HG02938 (cell line): Measurements from ENCODE around the gene NACC1.

Experiments used
- ATAC-seq: cut with Tn5 transposase; IDR thresholded peaks from one replicate; pipeline ENCODE4 v1.9.1; 2021; ENCODE audit warnings: mild to moderate bottlenecking, moderate library complexity; ENCODE audit not compliant: unreplicated experiment

Gene NACC1

DNA sequence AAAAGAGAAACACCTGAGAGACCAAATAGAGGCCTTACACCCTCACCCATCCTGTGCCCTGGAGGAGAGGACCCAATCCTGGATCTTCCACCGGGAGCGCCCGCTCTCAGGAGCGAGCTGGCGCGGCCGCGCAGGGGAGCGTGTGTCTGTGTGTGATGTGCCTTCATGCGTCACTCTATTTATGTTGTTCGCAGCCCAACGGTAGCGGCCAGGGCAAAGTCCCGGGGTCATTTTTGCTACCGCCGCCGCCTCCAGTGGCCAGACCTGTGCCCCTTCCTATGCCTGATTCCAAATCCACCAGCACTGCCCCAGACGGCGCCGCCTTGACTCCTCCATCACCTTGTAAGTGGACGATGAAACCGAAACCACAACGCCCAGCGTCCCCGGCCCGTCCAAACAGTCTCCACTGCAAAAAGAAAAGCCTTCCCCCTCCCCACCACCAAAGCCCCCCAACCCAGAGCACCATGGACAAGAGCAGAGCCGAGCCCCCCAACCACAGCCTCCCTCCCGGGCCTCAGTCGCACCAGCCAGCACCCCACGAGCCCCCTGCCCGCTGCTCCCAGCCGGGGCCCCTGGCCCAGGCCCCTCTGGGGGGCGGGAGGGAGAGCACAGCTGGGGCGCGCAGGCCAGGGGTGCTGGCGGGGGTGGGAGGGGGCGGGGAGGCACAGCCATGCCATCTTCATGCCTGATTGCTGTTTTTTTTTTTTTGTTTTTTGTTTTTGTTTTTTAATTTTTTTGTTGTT lies 30.1 kb upstream of the NACC1 start:
- ATAC-seq: no peak

DNA sequence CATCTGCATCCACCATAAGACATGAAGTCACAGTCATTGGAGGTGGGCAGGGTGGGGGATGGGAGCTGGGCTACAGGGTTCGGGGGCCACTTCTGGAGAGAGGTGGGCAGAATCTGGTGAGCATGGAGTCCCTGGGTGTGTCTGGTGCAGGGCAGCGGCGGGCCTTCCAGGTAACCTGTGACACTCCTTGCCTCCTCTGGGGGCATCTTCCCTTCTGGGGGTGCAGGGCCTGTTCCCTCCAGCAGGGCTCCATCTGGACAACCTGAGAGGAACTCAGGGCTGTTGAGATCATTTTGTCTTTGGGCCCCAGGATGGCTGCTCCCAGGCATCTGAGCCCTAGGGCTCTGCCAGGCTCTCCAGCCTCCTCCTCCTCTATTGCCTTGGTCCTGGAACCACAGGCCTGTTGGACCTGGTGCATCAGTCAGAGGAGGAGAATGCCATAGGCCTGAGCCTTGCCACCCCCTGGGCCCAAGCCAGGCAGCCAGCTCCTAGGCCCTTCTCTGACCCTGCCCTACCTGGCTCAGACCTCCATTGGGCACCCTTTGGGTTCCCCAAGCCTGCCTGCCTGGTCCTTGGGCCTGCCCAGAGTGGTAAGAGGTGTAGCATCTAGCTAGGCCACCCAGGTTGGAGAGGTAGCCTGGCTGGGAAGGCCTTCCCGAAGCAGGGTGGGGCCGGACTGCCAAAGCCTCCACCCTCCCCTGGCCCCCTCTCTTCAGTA lies 28.8 kb upstream of the NACC1 start:
- no peak for ATAC-seq

DNA sequence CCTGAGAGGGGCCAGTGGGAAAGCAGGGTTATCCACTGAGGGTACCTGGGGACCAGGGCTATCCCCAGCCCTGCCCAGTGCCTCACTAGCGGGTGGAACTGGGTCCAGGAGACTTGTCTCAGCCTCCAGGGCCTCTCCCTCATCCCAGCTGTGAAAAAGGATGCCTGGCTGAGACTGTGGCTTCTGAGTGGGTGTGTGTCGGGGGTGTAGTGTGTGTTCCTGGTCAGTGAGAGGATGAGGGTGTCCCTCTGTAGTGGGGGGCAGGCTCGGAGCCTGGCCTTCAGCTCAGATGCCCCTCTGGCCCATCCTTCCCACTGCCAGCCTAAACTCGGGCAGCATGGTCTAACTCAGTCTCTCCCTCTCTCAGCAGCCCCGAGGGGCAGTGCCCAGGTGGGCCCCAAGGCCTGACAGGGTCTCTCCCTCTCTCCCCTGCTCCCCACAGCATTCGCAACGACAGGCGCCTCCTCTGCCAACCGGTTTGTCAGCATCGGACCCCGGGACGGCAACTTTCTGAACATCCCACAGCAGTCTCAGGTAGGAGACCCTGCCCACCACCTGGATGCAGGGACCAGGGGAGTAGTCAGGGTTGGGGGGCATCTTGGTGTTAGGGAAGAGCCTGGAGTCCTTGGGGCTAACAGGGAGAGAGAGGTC lies 28.1 kb upstream of the NACC1 start:
- no peak for ATAC-seq

- ATAC-seq: no peak
Measured at GRCh38 chr19:13090511-13091231, 27.4 kb upstream of the NACC1 start.

DNA sequence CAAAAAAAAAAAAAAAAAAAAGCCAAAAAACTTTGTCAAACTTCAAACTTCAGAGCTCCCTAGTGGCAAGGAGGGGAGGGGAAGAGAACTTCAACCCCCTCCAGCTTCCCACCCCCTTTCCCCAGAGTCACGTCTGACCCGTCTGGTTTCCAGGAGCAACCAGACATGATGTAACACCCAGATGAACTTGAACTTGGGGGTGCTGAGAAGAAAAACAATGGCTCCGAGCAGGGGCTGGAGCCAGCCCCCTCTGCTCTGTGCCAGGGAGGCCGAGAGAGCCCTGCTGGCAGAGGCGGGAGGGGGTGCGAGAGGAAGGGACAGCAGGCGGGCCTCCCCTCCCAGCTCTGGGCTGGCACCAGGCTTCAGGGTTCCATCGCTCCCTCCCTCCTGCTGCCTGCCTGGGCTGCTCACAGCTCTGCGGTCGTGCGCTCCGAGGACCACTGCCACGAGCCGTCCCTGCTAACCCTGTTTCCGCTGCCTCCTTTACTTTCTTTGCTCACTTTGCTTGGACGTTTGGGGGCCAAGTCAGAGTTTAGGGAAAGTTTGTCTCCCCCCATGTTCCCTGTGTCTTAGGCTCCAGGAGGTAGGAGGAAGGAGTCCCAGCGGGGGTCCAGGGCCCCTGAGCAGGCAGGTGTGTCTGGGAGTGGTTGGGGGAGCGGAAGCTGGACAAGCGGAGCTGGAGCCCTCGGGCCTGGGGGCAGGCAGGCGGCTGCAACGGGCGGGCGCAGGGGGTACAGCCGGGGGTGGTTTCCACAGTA lies 26.5 kb upstream of the NACC1 start:
- no peak for ATAC-seq

- no peak for ATAC-seq
Measured at GRCh38 chr19:13092158-13092543, 25.9 kb upstream of the NACC1 start.

- ATAC-seq: no peak
Measured at GRCh38 chr19:13092606-13093235, 25.3 kb upstream of the NACC1 start.

GRCh38 chr19:13093407-13094105 lies 24.5 kb upstream of the NACC1 start:
- ATAC-seq: no peak

DNA sequence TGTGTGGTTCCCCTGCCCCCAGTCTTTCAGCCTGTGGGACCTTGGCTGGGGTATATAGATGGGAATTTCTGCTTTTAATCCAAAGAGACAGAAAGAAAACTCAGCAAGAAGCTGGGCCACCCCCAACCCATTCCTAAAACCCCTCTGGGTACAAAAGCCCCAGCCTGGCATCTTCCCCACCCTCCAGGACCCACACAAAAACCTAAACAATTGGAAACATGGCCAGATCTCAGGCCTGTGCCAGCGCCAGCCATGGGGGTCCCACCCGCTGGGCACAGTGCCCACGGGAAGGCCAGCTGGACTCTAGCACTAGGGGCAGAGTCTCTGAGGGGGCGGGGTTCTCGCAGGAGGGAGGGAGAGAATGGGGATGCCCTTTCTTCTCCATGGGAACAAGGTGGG lies 24.0 kb upstream of the NACC1 start:
- ATAC-seq: no peak

DNA sequence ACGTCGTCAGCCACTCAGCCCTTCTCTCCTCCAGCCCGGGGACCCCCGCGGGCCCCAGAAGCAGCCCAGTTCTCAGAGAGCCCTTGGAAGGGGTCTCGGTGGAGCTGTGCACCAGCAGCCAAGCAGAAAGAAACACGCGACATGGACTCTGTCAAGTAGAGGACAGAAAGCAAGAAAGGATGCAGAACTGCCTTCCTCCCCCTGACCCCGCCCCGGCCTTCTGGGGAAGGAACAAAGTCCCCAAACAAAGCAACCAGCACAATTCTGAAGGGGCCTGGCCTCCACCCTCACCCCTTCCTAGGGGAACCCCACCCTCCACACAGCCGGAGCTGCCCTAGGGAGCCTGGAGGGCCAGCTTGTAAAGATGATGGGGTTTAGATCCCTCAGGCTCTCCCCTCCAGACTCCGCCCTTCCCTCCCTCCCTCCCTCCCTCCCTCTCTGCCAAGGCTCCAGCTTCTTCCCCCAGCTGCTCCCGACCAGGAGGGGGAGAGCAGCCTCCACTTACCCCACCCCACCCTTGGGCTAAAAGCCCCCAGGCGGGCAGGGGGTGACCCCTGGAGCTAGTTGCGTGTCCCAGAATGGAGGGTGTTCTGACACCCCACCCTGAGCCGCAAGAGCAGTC lies 23.2 kb upstream of the NACC1 start:
- no peak for ATAC-seq

DNA sequence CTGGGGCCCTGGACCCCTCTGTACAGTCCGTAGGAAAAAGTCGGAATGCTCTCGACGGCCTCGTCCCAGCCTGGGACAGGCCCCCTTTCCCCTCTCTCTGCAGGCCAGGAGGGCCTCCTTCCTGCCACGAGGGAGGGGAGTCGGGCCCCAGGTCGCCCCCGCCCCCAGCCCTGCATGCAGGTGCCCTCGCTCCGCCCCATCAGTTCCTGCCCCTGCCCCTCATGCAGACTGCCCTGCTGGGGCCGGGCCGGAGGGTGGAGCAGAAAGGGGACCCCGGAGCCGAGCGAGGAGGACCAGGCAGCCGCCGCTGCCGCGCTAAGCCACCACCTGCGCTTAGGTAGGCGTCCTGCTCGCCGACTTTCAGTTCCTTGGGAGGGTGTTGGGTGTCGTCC lies 22.7 kb upstream of the NACC1 start:
- ATAC-seq: no peak

DNA sequence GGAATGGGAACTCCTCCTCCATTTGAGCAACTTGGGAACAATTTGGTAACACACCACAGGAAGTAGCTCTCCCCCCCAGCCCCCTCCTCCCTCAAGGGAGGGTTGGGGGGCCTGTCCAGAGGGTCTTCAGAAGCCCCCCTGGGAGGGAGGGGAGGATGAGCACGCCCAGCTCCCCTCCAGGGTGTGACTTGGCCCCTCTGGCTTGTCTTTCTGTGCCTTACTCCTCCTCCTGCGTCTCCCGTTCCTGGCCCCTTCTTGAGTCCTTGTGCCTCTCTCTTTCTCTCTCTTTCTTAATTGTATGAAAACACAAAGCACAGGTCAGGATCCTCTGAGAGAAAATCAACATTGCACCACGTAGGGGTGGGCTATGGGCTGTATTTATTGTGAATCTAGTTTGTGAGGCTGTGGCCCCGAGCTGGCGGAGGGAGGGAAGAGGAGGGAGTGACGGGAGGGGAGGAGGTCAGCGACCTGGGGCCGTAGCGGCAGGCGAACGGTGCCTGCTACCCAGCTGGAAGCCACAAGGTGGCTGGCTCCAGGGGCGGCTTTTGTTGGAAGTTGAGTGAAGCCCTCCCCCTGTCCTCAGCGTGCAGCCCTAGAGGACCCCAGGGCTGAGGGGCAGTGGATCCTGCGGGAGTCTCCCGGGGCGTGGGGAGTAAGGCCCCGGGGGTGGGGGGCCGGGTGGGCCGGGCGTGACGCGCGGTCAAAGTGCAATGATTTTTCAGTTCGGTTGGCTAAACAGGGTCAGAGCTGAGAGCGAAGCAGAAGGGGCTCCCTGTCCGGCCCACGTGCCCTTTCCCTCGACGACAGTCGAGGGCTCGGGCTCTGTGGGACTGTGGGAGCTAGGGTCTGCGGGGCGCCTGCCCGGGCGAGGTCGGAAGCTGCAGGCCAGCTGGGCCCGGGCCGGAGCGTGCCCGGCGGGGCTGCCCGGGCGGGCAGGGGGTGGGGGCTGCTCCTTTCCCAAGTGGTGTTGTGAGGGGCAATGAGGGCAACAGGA lies 21.8 kb upstream of the NACC1 start:
- ATAC-seq: no peak

DNA sequence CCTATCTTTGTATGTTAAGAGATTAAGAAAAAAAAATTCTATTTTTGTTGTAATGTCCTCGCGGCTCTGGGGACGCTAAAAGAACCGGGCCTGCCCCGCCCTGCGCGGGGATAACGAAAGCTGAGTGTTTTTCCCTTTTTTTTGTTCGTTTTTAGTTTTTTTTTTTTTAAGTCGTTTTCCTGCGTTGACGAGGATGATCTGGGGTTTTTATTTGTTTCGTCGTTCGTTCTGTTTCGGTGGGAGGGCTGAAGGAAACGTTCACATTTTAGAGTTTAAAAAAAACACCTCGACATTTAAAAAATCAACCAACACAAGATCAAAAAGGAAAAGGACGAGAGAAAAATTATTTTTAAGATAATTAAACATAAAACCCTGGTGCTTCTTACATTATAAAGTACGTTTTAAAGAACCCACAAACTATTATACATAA lies 21.0 kb upstream of the NACC1 start:
- ATAC-seq: no peak

GRCh38 chr19:13097463-13098258 lies 20.4 kb upstream of the NACC1 start:
- ATAC-seq: no peak

DNA sequence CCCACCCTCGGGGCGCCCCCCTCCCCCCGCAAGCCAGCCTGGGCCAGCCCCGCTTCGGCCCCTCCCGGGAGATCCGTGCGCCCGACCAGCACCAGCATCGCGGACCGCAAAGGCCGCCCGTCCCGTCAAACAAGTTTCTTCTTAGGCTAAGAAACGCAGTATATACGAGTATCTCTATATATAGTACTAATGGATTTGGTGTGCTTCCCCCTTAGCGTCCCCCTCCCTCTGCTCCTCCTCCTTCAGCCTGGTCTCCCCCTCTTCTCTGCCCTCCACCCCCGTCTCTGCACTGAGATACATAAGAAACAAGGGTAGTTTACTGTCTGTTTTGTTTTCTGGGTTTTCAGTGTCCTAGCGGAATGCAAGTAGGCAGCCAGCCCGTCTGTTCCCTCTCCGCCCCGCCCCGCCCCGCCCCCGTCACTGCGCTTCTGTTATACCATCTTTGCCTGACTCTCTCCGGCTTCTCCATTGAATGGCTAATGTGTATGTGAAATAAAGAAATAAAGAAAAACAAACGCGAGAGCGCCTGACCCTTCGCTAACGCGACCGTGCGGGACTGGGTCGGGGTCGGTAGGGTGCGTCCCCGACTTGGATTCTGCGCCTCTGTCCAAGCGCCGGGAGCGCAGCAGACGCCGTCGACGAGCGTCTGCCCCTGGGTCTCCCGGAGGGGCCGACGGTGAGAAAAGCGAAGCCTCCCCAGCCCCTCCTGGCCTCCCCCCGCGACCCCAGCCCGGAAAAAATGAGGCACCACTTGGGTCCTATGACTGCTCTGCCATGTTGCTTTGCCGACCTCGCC lies 19.6 kb upstream of the NACC1 start:
- ATAC-seq: no peak
